A673 (cell line): Measurements from ENCODE around the gene MYH10. TPM values are rescaled to one million over a fixed set of nuclear protein-coding genes. Genes with fewer than 3 reads are reported as not detected.

ENCODE experiments used
- BruUV-seq: library from RNA; stranded (reverse); fragments of 400-500 nt; replicated peaks from 2 replicates; lab custom pipeline; 2021; lab: Mats Ljungman, UMichigan
- CTCF ChIA-PET: fragments of 300-600 bp; sonication (Branson Sonifier 250); formaldehyde crosslinking; loops from one replicate; lab custom pipeline; 2022; ENCODE audit warnings: antibody characterized with exemption; lab: Charles Lee
- POLR2A ChIA-PET: fragments of 300-600 bp; sonication (Branson Sonifier 250); formaldehyde crosslinking; loops from one replicate; lab custom pipeline; 2022; ENCODE audit warnings: antibody characterized with exemption; ENCODE audit not compliant: low non-redundant PET; lab: Charles Lee
- DNase-seq: peaks from one replicate; pipeline ENCODE4 v3.0.0-alpha.2; 2015; ENCODE audit warnings: low spot score
- H3K27ac ChIP-seq: fragments of 200-600 bp; sonication (generic); 2 replicates; pipeline ENCODE4 v1.5.1; 2016; ENCODE audit warnings: mixed run types, low read depth, mild to moderate bottlenecking, mixed read lengths, antibody characterized with exemption, low read length; ENCODE audit not compliant: poor library complexity, severe bottlenecking
- H3K27me3 ChIP-seq: fragments of 200-600 bp; sonication (generic); replicated peaks from 2 replicates; pipeline ENCODE4 v1.6.1; 2017; ENCODE audit warnings: mixed run types, low read depth, mild to moderate bottlenecking, mixed read lengths, antibody characterized with exemption, low read length; ENCODE audit not compliant: insufficient read depth, poor library complexity
- H3K36me3 ChIP-seq: fragments of 200-600 bp; sonication (generic); 2 replicates; pipeline ENCODE4 v1.6.1; 2016; ENCODE audit warnings: mixed run types, mild to moderate bottlenecking, mixed read lengths, antibody characterized with exemption, low read length; ENCODE audit not compliant: insufficient read depth, poor library complexity, severe bottlenecking
- H3K4me1 ChIP-seq: fragments of 200-600 bp; sonication (generic); 2 replicates; pipeline ENCODE4 v1.6.1; 2017; ENCODE audit warnings: mixed run types, mild to moderate bottlenecking, mixed read lengths, antibody characterized with exemption, low read length; ENCODE audit not compliant: insufficient read depth, poor library complexity, severe bottlenecking
- H3K4me3 ChIP-seq: fragments of 200-600 bp; sonication (generic); 2 replicates; pipeline ENCODE4 v1.5.1; 2016; ENCODE audit warnings: low read depth, mixed run types, mild to moderate bottlenecking, mixed read lengths, low read length; ENCODE audit not compliant: poor library complexity, severe bottlenecking
- H3K9me3 ChIP-seq: fragments of 200-600 bp; sonication (generic); 2 replicates; pipeline ENCODE4 v1.6.1; 2016; ENCODE audit warnings: mixed run types, low read depth, mild to moderate bottlenecking, mixed read lengths, antibody characterized with exemption, low read length; ENCODE audit not compliant: poor library complexity, severe bottlenecking
- EZH2 ChIP-seq: fragments of 200-600 bp; sonication (generic); IDR thresholded peaks from 2 replicates; pipeline ENCODE4 v1.6.1; 2017; ENCODE audit warnings: borderline replicate concordance, low read depth, mild to moderate bottlenecking, mixed read lengths, antibody characterized with exemption, low read length; ENCODE audit not compliant: poor library complexity, severe bottlenecking
- intact Hi-C: fragments of 100-400 bp; cut with micrococcal nuclease; formaldehyde crosslinking; loops from one replicate; pipeline ENCODE4 v1.10.0; 2022; ENCODE audit not compliant: unreplicated experiment
- total RNA-seq: library from RNA; stranded (reverse); gene quantifications from 2 replicates; pipeline ENCODE4 v1.2.3, GENCODE V29; 2021
- TF ChIP-seq, protein P1 (sequence below): fragments of 300-800, 200-600 bp; sonication (generic); conservative IDR thresholded peaks from 2 replicates; pipeline ENCODE4 v1.5.1; 2017; ENCODE audit warnings: low read depth, mild to moderate bottlenecking, antibody characterized with exemption, low read length, moderate library complexity, mixed read lengths

The MYH10 gene
- total RNA-seq, 1 experiment from 2014 or later = 129 TPM

DNA sequence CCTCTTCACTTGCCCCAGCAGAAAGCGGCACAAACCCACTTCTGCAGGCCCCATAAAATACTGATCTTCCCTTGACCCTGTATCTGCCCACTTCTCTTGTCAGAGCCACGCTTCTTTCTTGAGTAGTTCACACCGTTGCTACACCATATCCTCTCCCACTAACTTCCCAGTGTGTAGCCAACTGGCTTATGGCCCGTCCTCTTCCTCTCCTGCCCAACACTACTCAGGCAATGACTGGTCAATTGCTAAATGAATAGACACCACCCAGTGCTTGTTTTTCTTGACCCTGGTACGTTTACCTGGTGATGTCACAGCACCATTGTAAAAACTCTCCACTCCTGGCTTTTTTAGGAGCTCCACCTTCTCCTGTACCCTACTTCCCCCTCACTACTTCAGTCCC, 107.9 kb downstream of the MYH10 start:
- Histone ChIP-seq H3K27ac (no peak overlapping the region), H3K4me3 (no peak overlapping the region), H3K4me1 (no peaks in the 10 kb centered on the region), H3K9me3 (no peaks in the 10 kb centered on the region), H3K36me3 (peaks cover 40% of the 10 kb centered on the region), H3K27me3 (no peaks in the 10 kb centered on the region)
- DNase-seq = no peak
- no peak for TF ChIP-seq EZH2
- TF ChIP-seq, protein P1, sequence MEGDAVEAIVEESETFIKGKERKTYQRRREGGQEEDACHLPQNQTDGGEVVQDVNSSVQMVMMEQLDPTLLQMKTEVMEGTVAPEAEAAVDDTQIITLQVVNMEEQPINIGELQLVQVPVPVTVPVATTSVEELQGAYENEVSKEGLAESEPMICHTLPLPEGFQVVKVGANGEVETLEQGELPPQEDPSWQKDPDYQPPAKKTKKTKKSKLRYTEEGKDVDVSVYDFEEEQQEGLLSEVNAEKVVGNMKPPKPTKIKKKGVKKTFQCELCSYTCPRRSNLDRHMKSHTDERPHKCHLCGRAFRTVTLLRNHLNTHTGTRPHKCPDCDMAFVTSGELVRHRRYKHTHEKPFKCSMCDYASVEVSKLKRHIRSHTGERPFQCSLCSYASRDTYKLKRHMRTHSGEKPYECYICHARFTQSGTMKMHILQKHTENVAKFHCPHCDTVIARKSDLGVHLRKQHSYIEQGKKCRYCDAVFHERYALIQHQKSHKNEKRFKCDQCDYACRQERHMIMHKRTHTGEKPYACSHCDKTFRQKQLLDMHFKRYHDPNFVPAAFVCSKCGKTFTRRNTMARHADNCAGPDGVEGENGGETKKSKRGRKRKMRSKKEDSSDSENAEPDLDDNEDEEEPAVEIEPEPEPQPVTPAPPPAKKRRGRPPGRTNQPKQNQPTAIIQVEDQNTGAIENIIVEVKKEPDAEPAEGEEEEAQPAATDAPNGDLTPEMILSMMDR = no peak
- no TSS peak for BruUV-seq
- ChIA-PET CTCF (no interaction called here), POLR2A (no interaction called here)
- intact Hi-C loops = no loop called here

GRCh38 chr17:8520981-8521380, 109.5 kb downstream of the MYH10 start:
- no peak overlapping the region for H3K4me3 ChIP-seq
- intact Hi-C loops = no loop called here
- CTCF ChIA-PET = no interaction called here
- TF ChIP-seq, protein P1 = no peak
- DNase-seq = no peak
- POLR2A ChIA-PET = no interaction called here
- peaks cover 45% of the 10 kb centered on the region for H3K36me3 ChIP-seq
- H3K27ac ChIP-seq = no peak overlapping the region
- no peaks in the 10 kb centered on the region for H3K4me1 ChIP-seq
- H3K27me3 ChIP-seq = no peaks in the 10 kb centered on the region
- no TSS peak for BruUV-seq
- H3K9me3 ChIP-seq = no peaks in the 10 kb centered on the region

GRCh38 chr17:8518850-8519249, 111.7 kb downstream of the MYH10 start:
- POLR2A ChIA-PET = no interaction called here
- H3K36me3 ChIP-seq = peaks cover 45% of the 10 kb centered on the region

More at GRCh38 chr17:8518850-8519249, 111.7 kb downstream of the MYH10 start:
- no peak overlapping the region for H3K27ac ChIP-seq
- TF ChIP-seq, protein P1 = no peak
- no peak for TF ChIP-seq EZH2
- no TSS peak for BruUV-seq
- no peak for DNase-seq
- no peak overlapping the region for H3K4me3 ChIP-seq
- no peaks in the 10 kb centered on the region for H3K9me3 ChIP-seq
- no peaks in the 10 kb centered on the region for H3K27me3 ChIP-seq
- H3K4me1 ChIP-seq = no peaks in the 10 kb centered on the region
- intact Hi-C loops = no loop called here
- CTCF ChIA-PET = no interaction called here
